NCI-H345 (cell line): ENCODE results near the gene KLF2.
"Not testable (repeated sequence)": the region's sequence is repeated elsewhere in the genome, so short reads cannot be mapped to it uniquely, and the experiment has no call there.

Experiments
- DNase-seq: peaks from one replicate; lab custom pipeline; 2025; lab: John Stamatoyannopoulos, UW

Gene KLF2

GRCh38 chr19:16324384-16325160, at the start of gene KLF2:
Gene KLF2, plus strand, starts transcription at chr19:16324826. Its CDS starts 98 bp downstream, at chr19:16324924.
- peak; percentile 62 for DNase-seq

- DNase-seq, result no peak
These were observed 44.3 kb upstream of the KLF2 start for GRCh38 chr19:16280306-16280705.

- no peak for DNase-seq
These were observed 42.9 kb upstream of the KLF2 start for GRCh38 chr19:16281743-16282142.

GRCh38 chr19:16283210-16284061, 41.2 kb upstream of the KLF2 start:
- no peak for DNase-seq

GRCh38 chr19:16284505-16284904, 40.1 kb upstream of the KLF2 start:
- no peak for DNase-seq

- DNase-seq, result not testable (repeated sequence)
These were observed 39.5 kb upstream of the KLF2 start for GRCh38 chr19:16285079-16285478.

GRCh38 chr19:16285769-16286498, 38.7 kb upstream of the KLF2 start:
- DNase-seq, result peak; percentile 46

GRCh38 chr19:16288544-16288943, 36.1 kb upstream of the KLF2 start:
- no peak for DNase-seq

- DNase-seq, result no peak
These were observed 35.0 kb upstream of the KLF2 start for GRCh38 chr19:16289594-16289993.

- DNase-seq, result no peak
These were observed 33.9 kb upstream of the KLF2 start for GRCh38 chr19:16290692-16291091.

GRCh38 chr19:16293118-16294091, 31.2 kb upstream of the KLF2 start:
- DNase-seq, result no peak

GRCh38 chr19:16295057-16295456, 29.6 kb upstream of the KLF2 start:
- DNase-seq, result no peak

GRCh38 chr19:16296713-16297112, 27.9 kb upstream of the KLF2 start:
- DNase-seq, result no peak

- no peak for DNase-seq
These were observed 26.9 kb upstream of the KLF2 start for GRCh38 chr19:16297575-16298178.

GRCh38 chr19:16298334-16298733, 26.3 kb upstream of the KLF2 start:
- DNase-seq, result no peak

GRCh38 chr19:16301999-16302694, 22.5 kb upstream of the KLF2 start:
- no peak for DNase-seq

- DNase-seq, result no peak
These were observed 20.9 kb upstream of the KLF2 start for GRCh38 chr19:16303755-16304154.

GRCh38 chr19:16304511-16304910, 20.1 kb upstream of the KLF2 start:
- not testable (repeated sequence) for DNase-seq

- DNase-seq, result not testable (repeated sequence)
These were observed 19.6 kb upstream of the KLF2 start for GRCh38 chr19:16305060-16305459.

- no peak for DNase-seq
These were observed 17.8 kb upstream of the KLF2 start for GRCh38 chr19:16306728-16307402.
